NCI-H2107 treated with DMSO at 0.1 percent for 48 hours (cell line): ENCODE measurements around the gene NBPF6.
"Not testable (repeated sequence)": the region's sequence is repeated elsewhere in the genome, so short reads cannot be mapped to it uniquely, and the experiment has no call there.

Source experiments
- DNase-seq: peaks from one replicate; lab custom pipeline; 2025; ENCODE audit not compliant: unreplicated experiment; lab: John Stamatoyannopoulos, UW

The NBPF6 gene, protein sequence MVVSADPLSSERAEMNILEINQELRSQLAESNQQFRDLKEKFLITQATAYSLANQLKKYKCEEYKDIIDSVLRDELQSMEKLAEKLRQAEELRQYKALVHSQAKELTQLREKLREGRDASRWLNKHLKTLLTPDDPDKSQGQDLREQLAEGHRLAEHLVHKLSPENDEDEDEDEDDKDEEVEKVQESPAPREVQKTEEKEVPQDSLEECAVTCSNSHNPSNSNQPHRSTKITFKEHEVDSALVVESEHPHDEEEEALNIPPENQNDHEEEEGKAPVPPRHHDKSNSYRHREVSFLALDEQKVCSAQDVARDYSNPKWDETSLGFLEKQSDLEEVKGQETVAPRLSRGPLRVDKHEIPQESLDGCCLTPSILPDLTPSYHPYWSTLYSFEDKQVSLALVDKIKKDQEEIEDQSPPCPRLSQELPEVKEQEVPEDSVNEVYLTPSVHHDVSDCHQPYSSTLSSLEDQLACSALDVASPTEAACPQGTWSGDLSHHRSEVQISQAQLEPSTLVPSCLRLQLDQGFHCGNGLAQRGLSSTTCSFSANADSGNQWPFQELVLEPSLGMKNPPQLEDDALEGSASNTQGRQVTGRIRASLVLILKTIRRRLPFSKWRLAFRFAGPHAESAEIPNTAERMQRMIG

DNA sequence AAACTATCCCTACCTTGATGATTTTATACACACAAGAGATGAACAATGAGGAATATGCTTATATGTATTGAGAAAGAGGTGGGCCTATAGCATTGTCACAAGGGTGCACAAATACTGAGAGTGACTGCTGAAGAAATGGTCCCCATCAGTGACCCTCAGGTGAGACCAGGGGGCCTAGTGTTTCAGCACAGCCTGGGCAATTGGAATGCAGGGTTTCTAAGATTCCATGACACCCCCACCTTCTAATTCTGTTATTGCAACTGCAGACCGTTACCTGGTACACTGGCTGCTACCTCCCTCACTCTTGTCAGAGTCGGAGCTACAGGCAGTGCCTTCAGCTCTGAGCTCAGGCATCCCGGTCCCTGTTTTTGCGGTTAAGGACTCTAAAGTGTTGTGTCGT, at the start of gene NBPF6:
Gene NBPF6 (plus strand): TSS at position 301 of the 400 bp plus-strand sequence. CDS start 259 bp downstream, outside the sequence.
- not testable (repeated sequence) for DNase-seq

DNA sequence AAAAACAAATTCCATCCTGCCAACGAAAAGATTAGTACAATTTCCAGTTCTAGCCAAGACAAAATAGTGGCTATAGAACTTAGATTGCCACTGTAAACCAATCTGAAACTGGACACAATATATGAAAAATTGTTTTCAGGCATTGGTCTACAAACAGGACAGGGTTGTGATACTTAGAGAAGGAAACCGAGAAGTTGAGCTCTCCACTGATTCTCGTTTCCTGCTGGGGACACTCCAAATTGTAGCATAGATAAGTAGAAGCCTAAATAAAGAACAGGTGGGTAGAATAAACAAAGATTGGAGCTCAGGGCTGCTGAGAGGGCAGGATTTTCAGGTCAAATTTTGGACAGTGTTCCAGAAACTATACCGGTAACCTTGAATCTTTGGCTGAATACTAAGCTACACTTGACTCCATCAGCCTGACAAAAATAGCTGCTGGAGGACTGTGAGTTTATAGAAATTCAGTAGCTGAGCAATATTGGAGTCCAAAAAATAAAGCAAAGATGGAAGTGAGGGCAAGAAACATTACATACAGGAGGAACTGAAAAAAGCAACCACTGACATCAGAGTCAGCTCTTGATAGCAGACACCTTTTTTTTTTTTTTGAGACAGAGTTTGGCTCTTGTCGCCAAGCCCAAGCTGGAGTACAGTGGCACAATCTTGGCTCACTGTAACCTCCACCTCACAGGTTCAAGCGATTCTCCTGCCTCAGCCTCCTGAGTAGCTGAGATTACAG, 38.9 kb upstream of the NBPF6 start:
- DNase-seq, result not testable (repeated sequence)

DNA sequence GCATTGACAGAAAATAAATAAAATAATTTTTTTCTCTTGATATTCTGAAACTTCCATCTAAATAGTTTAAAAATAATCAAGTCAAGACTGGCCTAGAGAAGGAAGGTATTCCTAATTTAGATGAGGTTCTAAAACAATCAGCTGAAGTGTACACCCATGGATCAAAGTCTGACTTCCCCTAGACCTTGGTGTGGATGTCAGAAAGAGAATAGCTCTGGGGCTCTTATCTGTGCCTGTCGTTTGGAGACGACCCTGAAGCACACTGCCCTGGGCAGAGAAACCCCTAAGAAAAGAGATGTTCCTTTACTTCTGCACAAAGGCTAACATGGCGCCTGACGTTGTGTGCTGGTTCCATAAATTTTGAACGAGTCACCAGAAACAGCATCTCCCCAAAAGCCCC, 30.0 kb upstream of the NBPF6 start:
- DNase-seq, result not testable (repeated sequence)

DNA sequence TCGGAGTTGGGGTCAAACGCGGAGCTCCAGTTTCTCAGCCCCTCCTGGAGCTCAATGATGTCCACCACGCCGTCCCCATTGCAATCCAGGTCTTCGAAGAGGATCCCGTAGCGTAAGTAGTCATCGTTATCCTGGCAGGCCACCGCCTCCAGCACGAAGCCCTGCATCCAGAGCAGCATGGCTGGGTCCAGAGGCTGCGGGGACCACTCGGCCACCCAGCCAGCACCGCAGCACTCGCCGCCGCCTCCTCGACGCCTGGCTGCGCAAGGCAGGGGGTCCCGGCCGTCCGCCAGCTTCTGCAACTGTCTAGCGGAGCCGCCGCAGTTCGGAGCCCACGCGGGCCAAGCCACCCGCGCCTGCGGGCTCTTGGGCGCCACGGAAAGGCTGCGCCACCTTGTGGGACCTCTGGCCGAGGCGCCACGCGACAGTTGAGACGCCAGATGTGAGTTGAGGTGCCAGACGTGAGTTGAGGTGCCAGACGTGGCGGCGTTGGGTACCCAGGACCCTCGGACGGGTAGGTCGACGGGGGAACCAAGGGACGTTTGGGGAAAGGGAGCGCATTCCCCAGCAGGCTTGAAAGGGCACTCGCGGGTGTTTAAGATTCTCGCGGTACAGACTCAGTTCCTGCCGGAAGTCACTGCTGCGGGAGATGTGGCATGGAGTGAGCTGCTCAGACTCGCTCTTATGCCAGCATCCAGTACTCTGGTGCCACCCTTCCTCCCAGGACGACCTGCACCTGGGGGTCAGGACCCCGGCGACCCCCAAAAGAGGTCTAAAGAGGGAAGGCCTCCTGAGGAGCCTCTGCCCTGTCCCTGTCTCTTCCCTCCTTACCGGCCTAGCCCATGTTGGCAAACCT, 28.9 kb upstream of the NBPF6 start:
- DNase-seq, result not testable (repeated sequence)

DNA sequence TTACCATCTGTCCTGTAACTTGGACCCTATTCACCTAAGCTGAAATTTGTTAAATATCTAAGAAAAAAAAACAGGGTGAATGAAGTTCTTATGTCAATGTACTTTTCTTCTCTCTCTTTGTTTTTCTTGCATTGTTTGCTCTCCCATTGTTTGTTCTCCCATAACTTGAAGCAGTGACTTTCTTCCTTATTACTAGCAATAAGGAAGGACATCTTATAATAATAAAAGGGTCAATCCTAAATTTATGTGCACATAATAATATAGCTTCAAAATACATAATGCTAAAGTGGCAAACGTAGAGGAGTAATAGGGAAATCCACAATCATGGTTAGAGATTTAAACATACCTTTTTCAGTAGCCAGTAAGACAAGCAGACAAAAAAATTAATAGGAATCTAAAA, 23.3 kb upstream of the NBPF6 start:
- DNase-seq, result not testable (repeated sequence)

DNA sequence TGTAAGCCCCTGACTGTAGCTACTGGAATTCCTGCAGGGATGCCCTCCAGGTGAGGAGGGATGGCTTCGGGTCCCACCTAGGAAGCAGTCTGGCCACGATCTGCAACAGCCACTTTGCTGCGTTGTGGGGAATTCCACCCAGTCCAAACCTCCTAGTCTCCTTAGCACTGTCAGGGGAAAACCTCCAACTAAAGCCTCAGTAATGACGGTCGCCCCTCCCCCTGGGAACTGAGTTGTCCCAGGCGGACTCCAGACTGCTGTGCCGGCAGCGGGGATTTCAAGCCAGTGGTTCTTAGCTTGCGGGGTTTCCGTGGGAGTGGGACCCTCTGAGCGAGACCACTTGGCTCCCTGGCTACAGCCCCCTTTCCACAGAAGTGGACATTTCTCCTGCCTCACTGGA, 18.1 kb upstream of the NBPF6 start:
- DNase-seq, result not testable (repeated sequence)

DNA sequence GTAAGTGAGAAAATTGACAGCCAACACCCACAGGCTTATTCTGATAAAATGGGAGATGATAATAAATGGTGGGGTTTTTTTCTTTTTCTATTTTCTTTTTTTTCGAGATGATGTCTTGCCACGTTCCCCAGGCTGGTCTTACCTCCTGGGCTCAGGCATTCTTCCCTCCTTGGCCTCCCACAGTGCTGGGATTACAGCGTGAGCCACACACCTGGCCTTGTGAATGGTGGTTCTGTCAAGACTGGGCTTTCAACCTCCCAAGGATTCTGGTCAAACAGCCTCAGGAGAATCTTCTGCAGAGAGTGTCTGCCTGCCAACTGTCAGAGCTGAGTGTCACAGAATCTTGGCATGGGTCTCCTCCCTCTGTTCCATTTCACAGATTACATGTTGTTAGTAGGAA, 16.7 kb upstream of the NBPF6 start:
- not testable (repeated sequence) for DNase-seq

DNA sequence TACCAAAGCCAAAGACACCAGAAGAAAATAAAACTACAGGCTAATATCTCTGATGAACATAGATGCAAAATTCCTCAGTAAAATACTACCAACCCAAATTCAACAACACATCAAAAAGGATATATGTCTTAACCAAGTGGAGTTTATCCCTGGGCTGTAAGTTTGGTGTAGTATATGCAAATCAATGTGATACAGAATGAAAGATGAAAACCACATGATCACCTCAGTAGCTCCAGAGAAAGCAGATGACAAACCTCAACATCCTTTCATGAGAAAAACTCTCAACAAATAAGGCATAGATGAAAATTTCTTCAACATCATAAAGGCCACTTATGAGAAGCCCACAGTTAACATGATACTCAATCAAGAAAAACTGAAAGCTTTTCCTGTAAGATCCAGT, 11.6 kb upstream of the NBPF6 start:
- not testable (repeated sequence) for DNase-seq

DNA sequence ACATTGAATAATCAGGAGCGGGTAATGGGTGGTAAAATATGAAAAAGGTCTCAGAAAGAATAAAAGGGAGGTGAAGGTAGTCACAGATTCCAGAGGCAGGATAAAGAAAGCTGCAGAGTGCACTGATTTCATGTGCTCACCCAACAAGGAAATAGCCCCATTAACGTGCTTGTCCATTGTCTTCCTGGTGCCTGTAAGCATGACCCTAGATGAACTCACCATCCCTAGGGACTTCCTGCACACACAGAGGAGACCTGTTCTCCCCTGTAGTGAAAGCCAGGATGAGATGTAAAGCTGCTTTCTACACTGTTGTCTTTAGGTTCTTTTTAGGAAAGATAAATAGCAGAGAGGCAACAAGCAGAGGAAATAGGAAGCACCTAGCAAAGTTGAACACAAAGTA, 4.4 kb downstream of the NBPF6 start:
- DNase-seq, result not testable (repeated sequence)

DNA sequence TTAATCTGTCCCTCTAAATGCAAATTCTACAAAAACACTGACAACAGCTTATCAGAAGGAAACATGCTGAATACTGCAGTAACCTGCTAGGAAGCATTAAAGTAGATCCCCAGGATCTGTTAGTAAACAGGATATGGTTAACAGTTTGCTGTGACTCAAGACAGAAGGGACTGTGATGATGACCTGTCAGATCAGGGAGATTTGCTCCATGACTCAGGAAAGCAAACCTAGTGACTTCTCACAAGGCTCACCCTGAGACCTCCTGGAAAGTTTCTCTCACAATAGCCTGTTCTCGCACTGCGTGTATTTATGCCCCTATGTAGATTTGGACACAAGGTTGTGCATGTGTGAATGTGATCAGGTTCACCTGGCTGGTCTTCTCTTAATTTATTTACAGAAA, 8.5 kb downstream of the NBPF6 start:
- not testable (repeated sequence) for DNase-seq

DNA sequence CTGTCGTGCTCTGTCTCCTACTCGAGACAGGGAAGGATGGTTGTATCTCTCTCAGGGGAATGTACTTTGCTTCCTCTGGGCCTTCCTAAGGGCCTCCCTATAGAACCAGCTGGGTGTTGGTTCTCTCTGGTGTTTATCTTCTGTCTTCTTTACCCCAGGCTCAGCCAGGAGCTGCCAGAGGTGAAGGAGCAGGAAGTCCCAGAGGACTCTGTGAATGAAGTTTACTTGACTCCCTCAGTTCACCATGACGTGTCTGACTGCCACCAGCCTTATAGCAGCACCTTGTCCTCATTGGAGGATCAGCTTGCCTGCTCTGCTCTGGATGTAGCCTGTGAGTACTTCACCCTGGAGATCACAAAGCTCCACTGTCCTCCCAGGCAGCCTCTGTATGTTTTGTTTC, 11.6 kb downstream of the NBPF6 start:
- DNase-seq, result not testable (repeated sequence)

DNA sequence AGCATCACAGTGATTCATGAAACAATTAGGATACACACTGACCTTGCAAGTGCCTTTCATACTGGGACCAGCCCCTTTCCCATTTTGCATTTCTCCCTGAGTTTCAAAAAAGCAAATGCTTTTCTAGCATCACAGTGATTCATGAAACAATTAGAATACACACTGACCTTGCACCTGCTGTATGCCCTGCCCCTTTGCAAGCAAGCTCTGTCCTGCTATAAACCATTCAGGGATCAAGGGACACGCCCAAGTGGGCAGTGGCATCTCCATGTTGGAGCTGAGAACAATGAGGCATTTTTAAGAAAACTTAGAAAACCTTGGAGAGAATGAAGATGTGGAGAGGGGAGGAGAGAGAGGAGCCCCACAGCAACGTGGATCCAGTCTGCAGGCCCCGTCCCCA, 13.8 kb downstream of the NBPF6 start:
- DNase-seq, result not testable (repeated sequence)

DNA sequence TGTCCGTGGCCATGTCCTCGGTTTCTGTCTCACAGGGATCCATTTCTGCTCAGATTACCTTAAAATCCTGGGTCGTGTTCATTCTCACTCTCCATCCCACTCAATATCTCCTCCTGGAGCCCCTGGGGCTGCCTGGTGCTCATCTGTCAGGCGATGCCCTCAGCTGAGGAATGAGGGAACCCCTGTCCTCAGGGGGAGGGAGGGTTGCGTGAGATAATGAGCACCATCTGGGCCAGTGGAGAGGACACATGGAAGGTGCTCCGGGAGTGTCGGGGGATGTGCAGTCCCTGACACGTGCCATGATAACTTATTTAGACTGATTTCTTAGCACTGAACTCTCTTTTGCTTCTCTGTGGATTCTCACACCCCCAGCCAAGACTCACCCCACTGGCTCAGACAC, 16.0 kb downstream of the NBPF6 start:
- not testable (repeated sequence) for DNase-seq

DNA sequence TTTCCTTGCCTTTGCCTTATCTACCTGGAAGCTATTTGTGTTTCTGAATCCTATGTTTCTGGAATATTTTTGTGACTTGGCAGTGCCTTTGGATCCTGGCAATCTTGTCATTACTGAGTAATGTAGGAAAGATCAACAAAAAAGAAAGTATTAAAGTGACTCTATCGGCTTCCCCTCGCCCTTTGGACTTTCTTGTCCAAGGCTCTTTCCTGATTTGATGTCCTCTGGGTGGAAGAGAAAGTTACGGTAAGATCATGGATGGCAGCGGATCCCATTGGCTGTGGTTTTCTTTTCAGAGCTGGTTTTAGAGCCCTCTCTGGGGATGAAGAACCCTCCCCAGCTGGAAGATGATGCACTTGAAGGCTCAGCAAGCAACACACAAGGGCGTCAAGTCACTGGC, 17.0 kb downstream of the NBPF6 start:
- DNase-seq, result not testable (repeated sequence)

DNA sequence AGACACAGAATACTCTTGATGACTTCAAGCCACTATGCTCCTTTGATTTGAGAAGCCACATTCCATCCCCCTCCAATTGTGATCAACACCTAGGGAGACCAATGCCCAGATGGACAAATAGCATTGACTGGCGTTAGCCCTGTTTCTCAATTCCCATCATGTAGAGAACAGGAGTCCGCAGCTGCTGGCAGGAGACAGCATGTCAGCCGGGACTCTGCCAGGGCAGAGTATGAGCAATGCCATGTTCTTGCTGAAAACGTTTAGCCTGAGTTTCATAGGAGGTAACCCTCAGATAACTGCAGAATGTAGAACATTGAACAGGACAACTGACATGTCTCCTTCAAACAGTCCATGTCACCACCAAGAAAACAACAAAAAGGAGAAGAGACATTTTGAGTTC, 20.6 kb downstream of the NBPF6 start:
- not testable (repeated sequence) for DNase-seq

DNA sequence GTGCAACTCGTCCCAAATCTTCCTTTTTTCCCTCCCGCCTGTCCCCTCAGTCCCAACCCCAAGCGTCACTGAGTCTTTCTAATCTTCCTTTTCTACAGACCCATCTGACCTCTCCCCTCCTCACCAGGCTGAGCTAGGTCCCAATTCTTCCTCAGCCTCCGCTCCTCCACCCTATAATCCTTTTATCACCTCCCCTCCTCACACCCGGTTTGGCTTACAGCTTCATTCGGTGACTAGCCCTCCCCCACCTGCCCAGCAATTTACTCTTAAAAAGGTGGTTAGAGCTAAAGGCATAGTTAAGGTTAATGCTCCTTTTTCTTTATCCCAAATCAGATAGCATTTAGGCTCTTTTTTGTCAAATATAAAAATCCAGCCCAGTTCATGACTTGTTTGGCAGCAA, 24.4 kb downstream of the NBPF6 start:
- not testable (repeated sequence) for DNase-seq

DNA sequence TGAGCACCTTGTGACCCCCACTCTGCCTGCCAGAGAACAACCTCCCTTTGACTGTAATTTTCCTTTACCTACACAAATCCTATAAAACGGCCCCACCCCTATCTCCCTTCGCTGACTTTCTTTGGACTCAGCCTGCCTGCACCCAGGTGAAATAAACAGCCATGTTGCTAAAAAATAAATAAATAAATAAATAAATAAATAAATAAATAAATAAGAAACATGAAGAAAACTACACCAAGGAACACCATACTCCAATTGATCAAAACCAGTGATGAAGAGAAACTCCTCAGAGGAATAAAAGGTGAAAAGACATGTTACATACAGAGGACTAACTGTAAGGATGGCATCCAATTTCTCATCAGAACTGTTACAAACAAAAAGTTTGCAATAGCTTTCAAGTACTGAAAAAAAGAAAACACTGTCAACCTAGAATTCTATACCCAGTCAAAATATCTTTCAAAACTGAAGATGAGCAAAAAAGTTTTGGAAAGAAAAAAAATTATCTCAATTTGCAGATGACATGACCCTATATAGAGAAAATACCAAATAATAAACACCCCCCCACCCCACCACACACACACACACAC, 28.4 kb downstream of the NBPF6 start:
- no peak for DNase-seq

DNA sequence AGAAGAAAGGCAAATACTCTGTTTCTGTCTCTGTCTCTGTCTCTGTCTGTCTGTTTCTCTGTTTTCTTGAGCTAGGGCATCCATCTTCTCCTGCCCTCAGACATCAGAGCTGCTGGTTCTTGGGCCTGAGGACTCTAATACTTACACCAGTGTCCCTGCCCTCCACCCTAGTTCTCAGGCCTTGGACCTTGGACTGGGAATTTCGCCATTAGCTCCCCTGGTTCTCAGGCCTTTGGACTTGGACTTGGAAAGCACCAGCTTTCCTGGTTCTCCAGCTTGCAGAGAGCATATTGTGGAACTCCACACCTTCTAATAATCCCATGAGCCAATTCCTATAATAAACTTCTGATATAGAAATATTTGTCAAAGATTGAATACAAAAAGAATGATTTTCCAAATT, 32.6 kb downstream of the NBPF6 start:
- DNase-seq, result no peak

DNA sequence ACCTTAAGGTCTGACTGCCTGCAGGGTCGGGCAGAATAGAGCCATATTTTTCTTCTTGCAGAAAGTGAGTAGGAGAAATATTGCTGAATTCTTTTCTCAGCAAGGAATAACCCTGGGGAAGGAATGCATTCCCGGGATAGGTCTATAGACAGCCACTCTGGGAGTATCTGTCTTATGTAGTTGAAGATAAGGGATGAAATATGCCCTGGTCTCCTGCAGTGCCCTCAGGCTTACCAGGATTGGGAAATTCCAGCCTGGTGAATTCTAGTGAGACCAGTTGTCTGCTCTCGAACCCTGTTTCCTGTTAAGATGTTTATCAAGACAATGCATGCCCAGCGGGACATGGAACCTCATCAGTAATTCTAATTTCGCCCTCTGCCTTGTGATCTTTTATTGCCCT, 35.8 kb downstream of the NBPF6 start:
- DNase-seq, result not testable (repeated sequence)

DNA sequence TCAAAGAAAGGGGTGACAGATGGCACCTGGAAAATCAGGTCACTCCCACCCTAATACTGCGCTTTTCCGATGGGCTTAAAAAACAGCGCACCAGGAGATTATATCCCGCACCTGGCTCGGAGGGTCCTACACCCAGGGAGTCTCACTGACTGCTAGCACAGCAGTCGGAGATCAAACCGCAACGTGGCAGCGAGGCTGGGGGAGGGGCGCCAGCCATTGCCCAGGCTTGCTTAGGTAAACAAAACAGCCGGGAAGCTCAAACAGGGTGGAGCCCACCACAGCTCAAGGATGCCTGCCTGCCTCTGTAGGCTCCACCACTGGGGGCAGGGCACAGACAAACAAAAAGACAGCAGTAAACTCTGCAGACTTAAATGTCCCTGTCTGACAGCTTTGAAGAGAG, 36.6 kb downstream of the NBPF6 start:
- not testable (repeated sequence) for DNase-seq
